Stimulated activated CD8-positive, alpha-beta memory T cell treated with anti-CD3 and anti-CD28 coated beads, Interleukin-12 subunit alpha, Interleukin-12 subunit beta, amount 100 ng/mL, for 24 hours (primary cell): Measurements from ENCODE around the gene CDK2.
"Not testable (repeated sequence)": the region's sequence is repeated elsewhere in the genome, so short reads cannot be mapped to it uniquely, and the experiment has no call there.

Experiments used
- DNase-seq: peaks from one replicate; pipeline ENCODE4 v3.0.0-alpha.2; 2020; ENCODE audit errors: extremely low read depth

CDK2 gene

DNA sequence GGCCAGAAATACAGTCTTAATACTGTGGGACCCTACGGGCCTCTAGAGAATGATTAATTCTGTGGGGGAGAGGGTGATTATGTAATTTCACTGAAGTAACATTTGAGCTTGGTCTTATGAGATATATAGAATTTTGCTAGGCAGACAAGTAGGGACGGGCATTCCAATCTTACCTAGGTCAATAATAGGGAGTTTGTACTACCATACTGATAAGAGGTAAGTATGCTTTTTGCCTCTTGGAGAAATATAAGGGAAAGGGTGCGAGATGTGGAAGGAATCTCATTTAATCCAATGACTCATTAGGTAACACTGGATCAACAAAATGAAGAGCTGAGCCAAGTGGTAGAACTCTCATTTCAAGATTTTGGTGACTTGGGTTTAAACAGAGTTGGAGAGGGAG is 12.4 kb downstream of the CDK2 start:
- DNase-seq, result no peak

DNA sequence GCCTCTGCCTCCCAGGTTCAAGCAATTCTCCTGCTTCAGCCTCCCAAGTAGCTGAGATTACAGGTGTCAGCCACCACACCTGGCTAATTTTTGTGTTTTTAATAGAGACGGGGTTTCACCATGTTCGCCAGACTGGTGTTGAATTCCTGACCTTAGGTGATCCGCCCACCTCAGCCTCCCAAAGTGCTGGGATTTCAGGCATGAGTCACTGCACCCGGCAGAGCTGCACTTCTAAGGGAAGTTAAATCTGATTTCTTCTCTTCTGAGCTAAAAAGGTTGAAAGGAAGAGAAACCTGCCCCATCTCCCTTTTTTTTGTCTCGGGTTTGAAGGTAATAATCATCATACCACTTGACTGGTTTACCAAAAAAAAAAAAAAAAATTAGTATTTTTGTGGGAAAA is 15.3 kb downstream of the CDK2 start:
- DNase-seq, result not testable (repeated sequence)

DNA sequence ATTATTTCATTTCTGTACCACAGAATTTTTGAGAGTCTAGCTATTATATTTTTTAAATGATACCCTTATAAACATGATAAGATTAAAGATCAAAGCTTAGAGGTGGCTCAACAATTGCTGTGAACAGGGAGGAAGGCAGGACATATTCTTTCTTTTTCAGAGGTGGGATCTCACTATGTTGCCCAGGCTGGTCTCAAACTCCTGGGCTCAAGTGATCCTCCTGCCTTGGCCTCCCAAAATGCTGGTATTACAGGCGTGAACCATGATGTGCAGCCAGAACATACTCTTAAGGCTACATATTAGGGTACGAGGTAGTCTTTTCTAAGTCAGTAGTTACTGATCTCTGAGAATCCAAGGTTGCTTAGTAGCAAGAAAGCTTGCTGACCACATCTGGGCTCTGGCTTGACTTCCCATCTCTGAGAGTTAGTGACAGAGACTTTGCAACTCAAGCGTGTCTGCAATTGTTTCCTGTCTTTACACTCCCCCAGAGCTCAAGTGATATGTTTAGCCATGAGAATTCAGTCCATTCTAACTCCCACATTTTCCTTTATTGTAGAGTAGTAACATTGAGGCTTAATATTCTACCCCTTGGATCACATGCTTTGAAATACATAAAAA is 15.8 kb downstream of the CDK2 start:
- DNase-seq, result no peak

DNA sequence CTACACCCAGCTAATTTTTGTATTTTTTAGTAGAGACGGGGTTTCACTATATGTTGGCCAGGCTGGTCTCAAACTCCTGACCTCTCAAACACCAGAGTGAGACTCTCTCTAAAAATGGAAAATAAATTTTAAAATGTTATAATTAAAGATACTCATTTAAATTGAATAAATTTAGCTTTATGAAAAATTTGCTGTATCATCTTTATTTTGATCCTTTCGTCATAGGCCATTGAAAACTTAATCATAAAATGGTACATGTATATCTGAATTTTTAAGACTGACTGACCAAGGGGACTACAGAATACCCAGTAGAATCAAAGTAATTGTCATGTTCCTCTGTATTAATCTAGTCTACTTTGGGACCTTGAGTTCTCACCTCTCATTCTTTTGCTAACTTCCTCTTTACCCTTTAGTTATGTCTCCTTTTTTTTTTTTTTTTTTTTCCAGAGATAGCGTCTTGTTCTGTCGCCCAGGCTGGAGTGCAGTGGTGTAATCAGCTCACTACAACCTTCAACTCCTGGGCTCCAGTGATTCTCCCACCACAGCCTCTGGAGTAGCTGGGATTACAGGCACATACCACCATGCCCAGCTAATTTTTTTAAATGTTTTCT is 16.7 kb downstream of the CDK2 start:
- no peak for DNase-seq

DNA sequence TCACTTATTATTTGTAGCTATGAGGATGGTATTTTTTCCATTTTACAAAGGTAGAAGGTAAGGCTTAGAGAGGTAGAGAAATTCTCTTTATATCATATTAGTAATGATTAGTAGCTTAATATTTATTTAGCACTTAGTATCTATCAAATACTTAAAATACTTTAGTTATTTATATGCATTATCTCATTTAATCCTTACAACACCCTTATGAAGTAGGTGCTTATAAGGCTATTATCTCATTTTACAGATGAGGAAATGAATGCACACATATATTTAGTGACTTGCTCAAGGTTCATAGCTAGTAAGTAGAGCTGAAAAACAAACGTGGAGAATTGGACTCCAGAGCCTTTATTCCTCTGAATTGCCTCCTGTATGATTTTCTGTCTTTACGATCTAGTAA is 18.2 kb downstream of the CDK2 start:
- DNase-seq, result no peak

DNA sequence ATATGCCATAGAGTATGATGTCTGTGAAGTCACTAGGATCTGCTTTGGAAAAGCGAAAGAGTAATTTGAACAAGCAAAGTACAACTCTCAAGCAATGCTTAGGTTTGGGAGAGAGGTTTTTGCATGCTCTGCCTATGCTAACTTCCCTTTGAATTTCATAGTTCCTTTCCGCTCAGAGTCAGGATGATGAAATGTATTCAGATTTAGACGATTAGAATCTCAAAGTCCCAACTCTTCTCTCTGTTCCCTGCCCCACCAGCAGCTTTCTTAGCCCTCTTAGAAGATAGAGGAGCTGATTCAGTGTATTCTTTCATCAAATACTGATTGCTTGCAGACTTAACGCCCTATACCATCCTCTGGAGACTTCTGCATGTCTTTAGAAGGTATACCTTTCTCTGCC is 18.7 kb downstream of the CDK2 start:
- no peak for DNase-seq

DNA sequence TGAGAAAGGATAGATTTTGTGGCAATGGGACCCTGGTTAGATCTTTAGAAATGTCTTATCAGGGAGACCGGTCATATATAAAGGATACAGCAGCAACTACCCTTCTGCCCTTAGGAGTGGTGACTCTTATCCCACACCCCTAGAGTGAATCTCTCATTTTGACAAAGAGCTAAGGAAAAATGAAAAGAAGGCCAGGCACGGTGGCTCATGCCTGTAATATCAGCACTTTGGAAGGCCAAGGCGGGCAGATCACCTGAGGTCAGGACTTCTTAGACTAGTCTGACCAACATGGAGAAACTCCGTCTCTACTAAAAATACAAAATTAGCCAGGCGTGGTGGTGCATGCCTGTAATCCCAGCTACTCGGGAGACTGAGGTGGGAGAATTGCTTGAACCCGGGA is 19.3 kb downstream of the CDK2 start:
- DNase-seq, result not testable (repeated sequence)

DNA sequence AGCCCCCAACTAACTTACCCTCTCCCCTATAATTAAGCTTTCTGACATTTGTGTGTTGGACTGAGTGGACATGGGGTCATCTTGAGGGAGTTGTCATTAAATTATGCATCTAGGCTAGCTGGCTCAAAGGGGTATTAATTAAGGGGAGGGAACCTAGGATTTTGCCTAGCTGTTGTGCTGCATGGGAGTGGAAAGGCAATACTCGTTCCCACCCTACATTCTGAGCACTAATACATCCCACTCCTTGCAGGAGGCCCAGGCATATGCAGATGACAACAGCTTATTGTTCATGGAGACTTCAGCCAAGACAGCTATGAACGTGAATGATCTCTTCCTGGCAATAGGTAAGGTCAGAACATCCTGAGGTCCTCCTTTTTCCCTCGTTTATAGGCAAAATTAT is 24.5 kb downstream of the CDK2 start:
- DNase-seq, result no peak

DNA sequence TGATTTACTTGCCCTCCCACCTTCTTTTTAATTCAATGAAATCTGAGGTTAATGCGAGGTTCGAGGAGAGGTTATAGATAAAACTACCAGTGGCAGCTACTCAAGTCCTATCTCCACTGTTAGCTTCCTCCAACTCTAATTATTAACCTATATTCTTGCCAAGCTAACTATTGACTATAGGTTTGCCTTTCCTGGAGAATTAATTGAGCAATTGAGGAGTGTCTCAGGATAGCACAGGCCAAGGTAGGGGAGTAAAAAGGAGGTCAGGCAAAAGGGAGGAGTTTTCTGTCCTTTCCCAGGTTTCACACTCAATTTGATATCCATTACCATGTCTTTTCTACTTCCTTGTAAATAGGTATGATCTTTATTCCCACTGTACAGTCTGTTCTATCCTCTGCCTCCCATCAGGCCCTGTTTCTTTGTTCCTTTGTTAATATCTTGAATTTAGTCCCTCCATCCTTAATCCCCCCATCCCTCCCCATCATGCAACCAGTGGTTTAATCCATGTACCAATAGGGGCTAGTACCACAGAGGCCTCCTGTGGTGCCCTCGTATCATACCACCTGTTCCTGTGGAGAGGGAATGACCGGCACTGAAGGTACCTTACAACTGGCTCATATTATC is 26.7 kb downstream of the CDK2 start:
- DNase-seq, result no peak

DNA sequence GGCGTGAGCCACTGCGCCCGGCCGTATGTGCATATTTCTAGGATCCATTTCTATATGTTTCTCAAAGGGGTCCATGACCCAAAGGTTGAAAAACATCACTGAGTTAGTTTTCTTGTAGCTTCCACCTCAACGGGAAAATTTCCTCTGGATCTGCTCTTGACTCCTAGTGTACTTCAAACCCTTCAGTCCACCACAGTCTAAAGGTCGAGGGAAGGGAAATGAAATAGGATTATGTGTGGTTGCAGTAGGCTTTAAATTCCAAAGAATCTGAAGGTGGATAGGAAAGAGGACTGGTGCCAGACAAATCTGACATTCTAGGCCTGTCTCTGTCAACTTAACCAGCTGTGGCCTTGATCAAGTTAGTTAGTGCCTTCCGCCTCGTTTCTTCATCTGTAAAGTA is 28.7 kb downstream of the CDK2 start:
- DNase-seq, result no peak

DNA sequence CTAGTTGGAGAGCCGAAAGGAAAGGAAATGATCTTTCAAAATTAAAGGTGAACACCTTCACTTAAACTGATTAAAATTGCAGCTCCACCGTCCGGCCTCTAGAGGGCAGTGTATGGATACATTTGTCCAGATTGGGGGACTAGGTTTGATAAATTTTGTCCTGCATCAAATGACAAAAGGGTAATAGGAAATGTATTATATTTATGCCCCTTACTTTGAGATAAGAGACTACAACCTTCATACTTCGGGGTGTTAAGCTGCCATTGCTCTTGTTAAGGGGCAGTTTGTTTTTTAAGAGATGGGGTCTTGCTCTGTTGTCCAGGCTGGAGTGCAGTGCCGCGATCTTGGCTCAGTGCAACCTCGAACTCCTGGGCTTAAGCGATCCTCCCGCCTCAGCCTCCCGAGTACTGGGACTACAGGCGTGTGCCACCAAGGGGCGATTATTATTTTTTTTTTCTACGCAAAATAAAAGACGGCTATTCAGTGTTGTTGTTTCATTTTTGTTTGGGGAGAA is 29.6 kb downstream of the CDK2 start:
- no peak for DNase-seq

DNA sequence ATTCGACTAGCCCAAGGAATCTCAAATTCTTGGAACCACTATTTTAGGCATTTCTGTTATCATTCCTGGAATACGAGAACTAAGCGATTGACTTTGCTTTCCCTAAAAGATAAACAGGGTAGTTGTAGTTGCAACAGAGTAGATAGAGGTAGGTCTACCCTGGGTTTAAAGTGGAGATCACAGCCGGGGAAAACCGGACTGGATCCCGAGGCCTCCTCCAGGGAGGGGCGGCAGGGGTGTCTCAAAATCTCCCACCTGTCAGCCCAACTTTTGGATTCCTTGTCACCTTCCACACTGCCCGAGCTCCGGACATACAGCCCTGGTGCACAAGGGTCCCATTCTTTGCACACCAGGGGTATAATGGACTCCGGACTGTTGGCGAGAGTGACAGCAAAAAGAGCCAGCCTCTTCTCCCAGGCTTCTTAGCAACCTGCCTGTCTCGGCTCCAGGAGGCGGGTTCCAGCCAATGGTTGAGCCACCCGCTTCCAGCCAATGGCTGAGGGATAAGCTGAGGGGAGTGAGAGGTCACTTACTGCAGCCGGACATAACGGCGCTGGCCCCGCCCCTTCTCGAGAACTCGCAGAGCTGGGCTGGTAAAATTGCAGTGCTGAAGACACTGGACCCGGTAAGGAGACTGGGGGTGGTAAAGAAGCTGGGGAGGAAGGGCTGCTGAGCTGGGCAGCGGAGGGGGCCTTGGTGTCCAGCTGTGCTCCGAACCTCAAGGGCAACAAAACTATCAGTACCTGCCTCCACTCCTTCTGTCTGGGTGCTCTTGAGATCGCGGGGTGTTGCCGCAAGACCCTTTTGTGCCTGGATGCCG is 30.3 kb downstream of the CDK2 start, which contains the start of gene SUOX:
TSS of gene SUOX (plus strand) at position 562 of the 820 bp plus-strand sequence. CDS start 4,946 bp downstream, outside the sequence.
- DNase-seq, result no peak

DNA sequence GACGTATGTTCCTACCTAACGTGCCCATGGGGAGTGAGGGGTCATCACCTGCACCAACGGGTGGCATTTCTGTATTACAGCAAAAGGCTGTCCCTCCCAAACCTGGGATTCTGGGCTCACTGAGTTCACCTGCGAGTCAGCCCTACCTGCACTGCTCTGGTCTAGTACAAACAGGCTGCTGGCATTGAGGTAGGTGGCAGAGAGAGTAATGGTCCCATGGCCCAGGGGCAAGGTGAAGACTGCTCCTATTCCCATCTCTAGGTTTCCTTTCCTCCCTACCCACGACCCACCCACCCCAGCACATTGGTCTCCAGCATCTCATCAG is 30.9 kb downstream of the CDK2 start:
- DNase-seq, result no peak

DNA sequence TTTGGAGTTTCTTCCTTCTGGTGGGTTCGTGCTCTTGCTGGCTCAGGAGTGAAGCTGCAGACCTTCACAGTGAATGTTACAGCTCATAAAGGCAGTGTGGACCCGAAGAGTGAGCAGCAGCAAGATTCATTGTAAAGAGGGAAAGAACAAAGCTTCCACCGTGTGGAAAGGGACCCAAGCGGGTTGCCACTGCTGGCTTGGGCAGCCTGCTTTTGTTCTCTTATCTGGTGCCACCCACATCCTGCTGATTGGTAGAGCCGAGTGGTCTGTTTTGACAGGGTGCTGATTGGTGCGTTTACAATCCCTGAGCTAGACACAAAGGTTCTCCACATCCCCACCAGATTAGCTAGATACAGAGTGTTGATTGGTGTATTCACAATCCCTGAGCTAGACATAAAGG is 32.9 kb downstream of the CDK2 start:
- DNase-seq, result not testable (repeated sequence)

DNA sequence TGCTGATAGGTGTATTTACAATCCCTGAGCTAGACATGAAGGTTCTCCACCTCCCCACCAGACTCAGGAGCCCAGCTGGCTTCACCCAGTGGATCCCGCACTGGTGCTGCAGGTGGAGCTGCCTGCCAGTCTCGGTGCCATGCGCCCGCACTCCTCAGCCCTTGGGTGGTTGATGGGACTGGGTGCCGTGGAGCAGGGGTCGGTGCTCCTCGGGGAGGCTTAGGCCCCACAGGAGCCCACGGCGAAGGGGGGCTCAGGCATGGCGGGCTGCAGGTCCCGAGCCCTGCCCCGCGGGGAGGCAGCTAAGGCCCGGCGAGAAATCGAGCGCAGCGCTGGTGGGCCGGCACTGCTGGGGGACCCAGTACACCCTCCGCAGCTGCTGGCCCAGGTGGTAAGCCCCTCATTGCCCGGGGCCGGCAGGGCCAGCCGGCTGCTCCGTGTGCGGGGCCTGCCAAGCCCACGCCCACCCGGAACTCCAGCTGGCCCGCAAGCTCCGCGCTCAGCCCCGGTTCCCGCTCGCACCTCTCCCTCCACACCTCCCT is 33.4 kb downstream of the CDK2 start:
- DNase-seq, result not testable (repeated sequence)

DNA sequence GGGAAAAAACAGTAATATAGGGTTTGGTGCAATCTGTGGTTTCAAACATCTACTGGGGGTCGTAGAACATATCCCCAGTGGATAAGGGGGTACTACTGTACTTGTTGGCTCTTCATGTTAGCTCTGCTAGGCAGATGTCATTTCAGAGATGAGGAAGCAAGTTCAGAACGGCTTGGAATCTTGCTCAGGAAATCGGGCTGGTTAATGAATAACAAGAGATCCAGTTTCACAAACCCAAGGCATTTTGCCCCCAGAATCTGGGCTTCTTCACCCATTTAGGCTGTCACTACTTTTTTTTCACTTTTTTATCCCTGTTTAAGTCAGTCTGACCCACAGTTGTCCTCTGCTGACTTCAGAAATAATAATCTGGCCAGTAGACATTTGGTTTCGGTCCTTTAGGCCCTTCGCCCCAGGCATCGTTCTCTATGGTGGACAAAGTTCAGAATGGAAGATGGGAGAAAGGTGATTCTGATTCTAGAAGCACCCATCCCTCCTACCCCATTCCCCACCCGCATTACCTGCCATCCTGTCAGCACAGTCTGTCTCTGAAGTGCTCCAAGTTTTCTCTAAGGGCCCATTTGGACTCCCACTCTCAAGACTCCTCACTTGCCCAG is 35.0 kb downstream of the CDK2 start:
- DNase-seq, result no peak

DNA sequence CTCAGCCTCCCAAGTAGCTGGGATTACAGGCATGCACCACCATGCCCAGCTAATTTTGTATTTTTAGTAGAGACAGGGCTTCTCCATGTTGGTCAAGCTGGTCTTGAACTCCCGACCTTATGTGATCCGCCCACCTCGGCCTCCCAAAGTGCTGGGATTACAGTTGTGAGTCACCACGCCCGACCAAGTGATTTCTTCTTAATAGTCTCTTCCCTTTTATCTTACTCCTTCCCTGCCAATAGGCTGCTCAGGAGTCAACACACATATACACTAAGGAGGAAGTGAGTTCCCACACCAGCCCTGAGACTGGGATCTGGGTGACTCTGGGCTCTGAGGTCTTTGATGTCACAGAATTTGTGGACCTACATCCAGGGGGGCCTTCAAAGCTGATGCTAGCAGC is 36.7 kb downstream of the CDK2 start:
- DNase-seq, result not testable (repeated sequence)

DNA sequence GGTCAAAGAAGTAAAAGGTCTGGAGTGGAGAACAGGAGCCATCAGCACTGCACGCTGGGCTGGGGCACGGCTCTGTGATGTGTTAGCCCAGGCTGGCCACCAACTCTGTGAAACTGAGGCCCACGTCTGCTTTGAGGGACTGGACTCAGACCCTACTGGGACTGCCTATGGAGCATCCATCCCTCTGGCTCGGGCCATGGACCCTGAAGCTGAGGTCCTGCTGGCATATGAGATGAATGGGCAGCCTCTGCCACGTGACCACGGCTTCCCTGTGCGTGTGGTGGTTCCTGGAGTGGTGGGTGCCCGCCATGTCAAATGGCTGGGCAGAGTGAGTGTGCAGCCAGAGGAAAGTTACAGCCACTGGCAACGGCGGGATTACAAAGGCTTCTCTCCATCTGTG is 37.6 kb downstream of the CDK2 start:
- no peak for DNase-seq

DNA sequence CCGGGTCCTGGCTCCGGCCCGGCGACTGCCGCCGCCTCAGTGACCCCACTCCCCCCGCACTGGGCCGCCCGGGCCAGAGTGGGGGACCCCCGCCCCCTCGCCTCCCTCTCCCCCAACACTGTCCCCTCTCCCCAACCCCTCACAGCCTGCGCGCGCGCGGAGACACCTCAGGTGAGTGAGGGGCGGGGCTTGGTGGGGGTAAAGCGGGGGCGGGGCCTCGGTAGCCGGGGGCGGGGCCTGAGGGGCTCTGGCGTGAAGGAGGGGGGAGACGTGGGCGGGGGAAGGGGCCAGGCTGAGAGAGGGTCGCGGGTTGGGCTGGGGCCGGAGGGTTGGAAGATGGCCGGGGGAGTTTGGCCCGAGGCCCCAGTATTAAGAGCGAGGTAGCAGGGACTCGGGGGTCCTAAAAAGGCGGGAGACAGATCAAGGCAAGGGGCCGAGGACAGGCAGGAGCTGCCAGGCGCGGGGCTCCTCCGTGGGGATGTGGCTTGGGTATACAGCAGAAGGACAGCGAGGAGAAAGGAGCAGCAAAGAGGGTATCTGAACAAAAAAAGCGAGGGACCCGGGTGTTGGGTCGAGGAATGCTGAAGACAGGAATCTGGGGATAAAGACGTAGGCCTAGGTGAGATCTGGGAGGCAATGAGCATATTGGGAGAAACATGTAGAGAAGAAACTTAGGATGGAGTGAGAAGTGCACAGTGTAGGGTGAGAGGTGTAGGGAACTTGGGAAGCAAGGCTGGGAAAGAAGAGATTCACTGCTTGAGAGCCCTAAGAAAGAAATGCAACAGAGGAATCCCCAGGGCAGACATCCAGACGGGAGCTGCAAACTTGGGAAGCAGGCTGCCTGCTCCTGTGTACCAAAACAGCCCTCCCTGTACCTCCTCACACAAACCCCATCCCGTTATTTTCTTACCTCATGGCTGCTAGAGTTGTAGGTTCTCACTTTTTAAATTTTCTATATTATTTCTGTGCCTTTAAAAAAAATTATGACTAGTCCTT is 41.2 kb downstream of the CDK2 start:
- DNase-seq, result peak; percentile 42

DNA sequence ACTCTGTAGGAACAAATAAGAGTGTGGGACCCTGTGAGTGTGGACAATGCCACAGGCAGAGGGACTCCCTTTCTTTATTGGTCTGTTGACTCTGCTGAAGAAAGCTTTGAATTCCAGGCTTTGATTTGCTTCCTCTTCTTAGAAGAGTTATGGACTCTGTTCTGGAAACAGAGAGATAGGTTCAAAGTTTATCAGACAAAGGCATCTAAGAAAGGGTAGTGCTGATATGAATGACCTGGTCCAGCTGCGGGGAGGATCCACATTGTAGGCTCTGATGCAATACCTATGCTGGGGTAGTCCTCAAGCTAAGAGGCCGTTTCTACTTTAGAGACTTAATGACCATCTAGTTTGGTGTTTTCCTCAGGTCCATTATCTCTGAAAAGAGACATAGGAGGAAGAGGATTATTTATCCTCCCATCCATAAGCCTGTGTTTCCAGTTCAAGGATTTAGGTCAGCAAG is 43.5 kb downstream of the CDK2 start:
- no peak for DNase-seq
